IMR-90 (cell line): ENCODE data around the gene MVP. TPM values are rescaled to one million over a fixed set of nuclear protein-coding genes. Genes with fewer than 3 reads are reported as not detected.
A peak's percentile ranks its signal among the peaks of the same experiment; 100 is the strongest.

Experiments used
- ATAC-seq: fragments of 200-7000 bp; cut with Tn5 transposase; 2 replicates; pipeline ENCODE4 v1.9.1; 2020; ENCODE audit warnings: low read depth, mild to moderate bottlenecking, moderate library complexity
- BruUV-seq: library from RNA; stranded (reverse); fragments of 400-500 nt; replicated peaks from 2 replicates; lab custom pipeline; 2021; lab: Mats Ljungman, UMichigan
- CTCF ChIA-PET: fragments of 300-600 bp; formaldehyde crosslinking; extraction: SDS; loops from one replicate; lab custom pipeline; 2021; ENCODE audit warnings: antibody characterized with exemption; lab: Yijun Ruan, JAX
- POLR2A ChIA-PET: fragments of 300-600 bp; sonication (Branson Sonifier 250); formaldehyde crosslinking; loops from one replicate; lab custom pipeline; 2022; ENCODE audit warnings: antibody characterized with exemption; ENCODE audit not compliant: unreplicated experiment; lab: Charles Lee
- DNase-seq: peaks from one replicate; pipeline ENCODE4 v3.0.0; 2013
- H2AFZ ChIP-seq: replicated peaks from 2 replicates; pipeline ENCODE3; 2013; ENCODE audit warnings: low read length, mild to moderate bottlenecking; ENCODE audit not compliant: poor library complexity
- H2AK5ac ChIP-seq: 2 replicates; pipeline ENCODE4 v1.6.1; 2013; ENCODE audit warnings: low read depth, low read length, inconsistent platforms
- H2AK9ac ChIP-seq: replicated peaks from 2 replicates; pipeline ENCODE3; 2013; ENCODE audit warnings: mild to moderate bottlenecking, low read depth, low read length, moderate library complexity; ENCODE audit not compliant: poor library complexity
- H2BK120ac ChIP-seq: 2 replicates; pipeline ENCODE4 v1.6.1; 2013; ENCODE audit warnings: low read depth, low read length, inconsistent platforms
- H2BK15ac ChIP-seq: 3 replicates; pipeline ENCODE4 v1.6.1; 2013; ENCODE audit warnings: low read depth, low read length, inconsistent platforms
- H2BK20ac ChIP-seq: 2 replicates; pipeline ENCODE4 v1.6.1; 2013; ENCODE audit warnings: low read depth, mild to moderate bottlenecking, inconsistent platforms, low read length, moderate library complexity
- H2BK5ac ChIP-seq: 2 replicates; pipeline ENCODE4 v1.6.1; 2013; ENCODE audit warnings: mild to moderate bottlenecking, low read depth, low read length, inconsistent platforms; ENCODE audit not compliant: poor library complexity, severe bottlenecking
- H3K14ac ChIP-seq: replicated peaks from 2 replicates; pipeline ENCODE4 v1.6.1; 2013; ENCODE audit warnings: low read depth, low read length, inconsistent platforms
- H3K18ac ChIP-seq: 2 replicates; pipeline ENCODE4 v1.6.1; 2013; ENCODE audit warnings: low read depth, low read length, control low read depth
- H3K23ac ChIP-seq: 2 replicates; pipeline ENCODE4 v1.6.1; 2013; ENCODE audit warnings: low read depth, low read length, inconsistent platforms
- H3K27ac ChIP-seq: 2 replicates; pipeline ENCODE4 v1.5.1; 2013; ENCODE audit warnings: mild to moderate bottlenecking, control low read depth, low read length; ENCODE audit not compliant: insufficient read depth
- H3K27me3 ChIP-seq: 2 replicates; pipeline ENCODE4 v1.6.1; 2013; ENCODE audit warnings: low read length; ENCODE audit not compliant: control insufficient read depth, insufficient read depth
- H3K36me3 ChIP-seq: 2 replicates; pipeline ENCODE4 v1.6.1; 2013; ENCODE audit warnings: low read length, mixed read lengths; ENCODE audit not compliant: control insufficient read depth, insufficient read depth
- H3K4ac ChIP-seq: 2 replicates; pipeline ENCODE4 v1.6.1; 2013; ENCODE audit warnings: low read depth, low read length, inconsistent platforms
- H3K4me1 ChIP-seq: 2 replicates; pipeline ENCODE4 v1.6.1; 2013; ENCODE audit warnings: low read length, mixed read lengths; ENCODE audit not compliant: control insufficient read depth, insufficient read depth
- H3K4me2 ChIP-seq: 2 replicates; pipeline ENCODE4 v1.6.1; 2013; ENCODE audit warnings: low read depth, mild to moderate bottlenecking, control low read depth, low read length, moderate library complexity
- H3K4me3 ChIP-seq: 2 replicates; pipeline ENCODE4 v1.5.1; 2013; ENCODE audit warnings: low read depth, mild to moderate bottlenecking, control low read depth, low read length, moderate library complexity; ENCODE audit not compliant: insufficient read depth
- H3K56ac ChIP-seq: 2 replicates; pipeline ENCODE4 v1.6.1; 2013; ENCODE audit warnings: low read length, inconsistent platforms; ENCODE audit not compliant: insufficient read depth; ENCODE audit errors: extremely low read depth
- H3K79me1 ChIP-seq, 2 experiments: 2 replicates each; pipeline ENCODE4 v1.6.1; 2013; ENCODE audit warnings: low read length in 2 of 2, inconsistent platforms in 1 of 2, low read depth in 1 of 2
- H3K9ac ChIP-seq: 2 replicates; pipeline ENCODE4 v1.6.1; 2013; ENCODE audit warnings: low read depth, low read length, control low read depth
- H3K9me1 ChIP-seq: 2 replicates; pipeline ENCODE4 v1.6.1; 2013; ENCODE audit warnings: low read length, inconsistent platforms; ENCODE audit not compliant: insufficient read depth
- H3K9me3 ChIP-seq: 2 replicates; pipeline ENCODE4 v1.6.1; 2013; ENCODE audit warnings: low read length; ENCODE audit not compliant: control insufficient read depth, insufficient read depth
- H4K20me1 ChIP-seq: 2 replicates; pipeline ENCODE4 v1.6.1; 2013; ENCODE audit warnings: low read length, inconsistent platforms; ENCODE audit not compliant: insufficient read depth
- H4K5ac ChIP-seq: 2 replicates; pipeline ENCODE4 v1.6.1; 2013; ENCODE audit warnings: mild to moderate bottlenecking, low read depth, low read length, control low read depth
- H4K8ac ChIP-seq, 2 experiments: 2 replicates each; pipeline ENCODE4 v1.6.1; 2013; ENCODE audit warnings: low read depth in 2 of 2, low read length in 2 of 2, control low read depth in 1 of 2, inconsistent platforms in 1 of 2
- H4K91ac ChIP-seq: 2 replicates; pipeline ENCODE4 v1.6.1; 2013; ENCODE audit warnings: low read depth, low read length, inconsistent platforms; ENCODE audit not compliant: insufficient read depth
- CTCF ChIP-seq: conservative IDR thresholded peaks from 2 replicates; pipeline ENCODE4 v1.5.1; 2012; ENCODE audit warnings: mild to moderate bottlenecking, low read depth, low read length, improper control_type of control experiment
- FOS ChIP-seq: fragments of 150-350 bp; IDR thresholded peaks from 2 replicates; pipeline ENCODE4 v1.6.1; 2016; ENCODE audit warnings: low read depth, low read length
- MAZ ChIP-seq: IDR thresholded peaks from 2 replicates; pipeline ENCODE4 v1.6.1; 2012; ENCODE audit warnings: low read depth, mild to moderate bottlenecking, low read length, improper control_type of control experiment, moderate library complexity, borderline replicate concordance
- MXI1 ChIP-seq: IDR thresholded peaks from 2 replicates; pipeline ENCODE4 v1.6.1; 2012; ENCODE audit warnings: low read depth, mild to moderate bottlenecking, low read length, moderate library complexity, borderline replicate concordance
- RAD21 ChIP-seq: IDR thresholded peaks from 2 replicates; pipeline ENCODE4 v1.6.1; 2012; ENCODE audit warnings: low read length, improper control_type of control experiment
- RCOR1 ChIP-seq: IDR thresholded peaks from 2 replicates; pipeline ENCODE4 v1.6.1; 2012; ENCODE audit warnings: mild to moderate bottlenecking, low read length, improper control_type of control experiment; ENCODE audit not compliant: insufficient replicate concordance
- WGBS, 2 experiments: methylation state at CpG; one replicate each; pipeline versions ENCODE4 v1.1.5 to v1.1.7; 2013; ENCODE audit warnings: missing lambda C conversion rate in 2 of 2; ENCODE audit not compliant: insufficient read length in 1 of 2; ENCODE audit errors: extremely low coverage in 2 of 2; 5-methylcytosine and 5-hydroxymethylcytosine counted together
- dilution Hi-C: fragments of 300-500 bp; cut with HindIII; formaldehyde crosslinking; loops from one replicate; pipeline ENCODE4 v1.14.3; 2018; ENCODE audit warnings: low sequenced_read_pairs; ENCODE audit not compliant: unreplicated experiment
- in situ Hi-C: fragments of 300-500 bp; cut with MboI; formaldehyde crosslinking; loops from 3 replicates; pipeline ENCODE4 v1.14.3; 2019; ENCODE audit warnings: low sequenced_read_pairs, inconsistent platforms, mixed read lengths
- intact Hi-C: fragments of 100-400 bp; cut with micrococcal nuclease; formaldehyde crosslinking; loops from 2 replicates; pipeline ENCODE4 v1.10.0; 2022
- polyA plus RNA-seq, 3 experiments: library from polyadenylated mRNA; depleted of rRNA; stranded (reverse); fragments of >200 nt; gene quantifications; 2 replicates each; pipeline ENCODE4 v1.2.3, GENCODE V29; 2012; ENCODE audit warnings: low replicate concordance in 1 of 3
- total RNA-seq: library from RNA; depleted of rRNA; stranded (reverse); fragments of >200 nt; gene quantifications from 2 replicates; pipeline ENCODE4 v1.2.3, GENCODE V29; 2012

The MVP gene
- total and polyA plus RNA-seq, 2 of the 4 experiments (the other 2 are of a cell fraction): 204 to 319 TPM

GRCh38 chr16:29837841-29838240 is 17.6 kb downstream of the MVP start:
- no peak overlapping the region for H2AK5ac ChIP-seq
- no peaks in the 10 kb centered on the region; the same call in 1 of the 2 replicates for H4K20me1 ChIP-seq
- CTCF ChIA-PET: interaction anchor here (0.6 to 0.7 kb wide), 2 partner anchors 8 to 76 kb away, joined by 3 to 4 read pairs; no protein-coding TSS in a partner anchor
- no peak overlapping the region for H4K8ac ChIP-seq
- H3K56ac ChIP-seq: no peak overlapping the region
- H3K23ac ChIP-seq: no peak overlapping the region
- no peak overlapping the region for H2BK120ac ChIP-seq
- no peak overlapping the region for H2BK15ac ChIP-seq
- in situ Hi-C loops: no loop called here
- H3K79me1 ChIP-seq: peaks cover 16 to 48% of the 10 kb centered on the region in 2 experiments; a peak in 3 of 4 replicates
- no TSS peak for BruUV-seq
- no peak overlapping the region for H2AFZ ChIP-seq
- intact Hi-C loops: no loop called here
- H3K14ac ChIP-seq: no peak overlapping the region
- no peak for TF ChIP-seq CTCF
- peak; percentile 20; the same call in 1 of the 2 replicates for TF ChIP-seq MAZ
- TF ChIP-seq MXI1: 0 out of 2 replicates have a peak, but pooled peaks have one; percentile 56
- TF ChIP-seq FOS: peak; percentile 33; the same call in 1 of the 2 replicates
- no peak for TF ChIP-seq RAD21
- TF ChIP-seq RCOR1: no peak
- dilution Hi-C loops: no loop called here
- WGBS, 2 experiments: 63% methylated on average over 1 of the region's 5 CpGs; no CpG with 5 or more reads in 1 of the 2 experiments
- H2BK5ac ChIP-seq: no peak overlapping the region
- H3K36me3 ChIP-seq: peaks cover 80% of the 10 kb centered on the region
- no peak overlapping the region for H4K91ac ChIP-seq
- no peak overlapping the region for H4K5ac ChIP-seq
- peaks cover 5% of the 10 kb centered on the region; the same call in 1 of the 2 replicates for H3K9me1 ChIP-seq
- H2BK20ac ChIP-seq: no peak overlapping the region
- no peak overlapping the region for H3K4me2 ChIP-seq
- H3K27ac ChIP-seq: no peak overlapping the region
- H2AK9ac ChIP-seq: peak overlapping the region; percentile 16
- no peaks in the 10 kb centered on the region for H3K27me3 ChIP-seq
- no peaks in the 10 kb centered on the region; the same call in none of the 2 replicates for H3K4me1 ChIP-seq
- POLR2A ChIA-PET: no interaction called here
- peak; percentile 71 for ATAC-seq
- H3K4me3 ChIP-seq: no peak overlapping the region
- DNase-seq: peak; percentile 67
- H3K9ac ChIP-seq: no peak overlapping the region
- no peak overlapping the region for H3K4ac ChIP-seq
- H3K18ac ChIP-seq: no peak overlapping the region
- no peaks in the 10 kb centered on the region for H3K9me3 ChIP-seq
